HepG2 (cell line): ENCODE results near the gene TXNL4A. TPM values are rescaled to one million over a fixed set of nuclear protein-coding genes. Genes with fewer than 3 reads are reported as not detected.

ENCODE experiments used
- ATAC-seq: fragments of 200-7000 bp; cut with Tn5 transposase; 3 replicates; pipeline ENCODE4 v1.9.1; 2020; ENCODE audit warnings: mild to moderate bottlenecking, moderate library complexity
- BruUV-seq: library from RNA; stranded (reverse); fragments of 400-500 nt; replicated peaks from 2 replicates; lab custom pipeline; 2021; lab: Mats Ljungman, UMichigan
- CTCF ChIA-PET: fragments of 300-600 bp; formaldehyde crosslinking; extraction: SDS; loops from one replicate; lab custom pipeline; 2021; ENCODE audit warnings: low total read pairs, inconsistent platforms, low intra/inter-chr PET ratio; lab: Yijun Ruan, JAX
- POLR2A ChIA-PET: fragments of 350-600 bp; sonication (Branson Sonifier 250); formaldehyde crosslinking; loops from one replicate; lab custom pipeline; 2020; ENCODE audit warnings: antibody characterized with exemption, inconsistent platforms; lab: Yijun Ruan, JAX
- DNase-seq: peaks from one replicate; pipeline ENCODE4 v3.0.0-alpha.2; 2015; ENCODE audit warnings: low spot score
- FAIRE-seq: peaks from 3 replicates; lab custom pipeline; 2011; peaks lifted over from hg19 to GRCh38; lab: Jason Lieb, UNC
- H2AFZ ChIP-seq: one replicate; pipeline ENCODE4 v1.6.1; 2011; ENCODE audit warnings: low read length, inconsistent platforms
- H3K27ac ChIP-seq: fragments of 300-600 bp; 3 replicates; pipeline ENCODE4 v1.8.0; 2011; ENCODE audit warnings: mixed run types, mild to moderate bottlenecking, mixed read lengths, low read length, inconsistent platforms; ENCODE audit not compliant: insufficient read depth; ENCODE audit errors: extremely low read length
- H3K27me3 ChIP-seq, 2 experiments: fragments of 200-600 bp in 1 of 2; 2 replicates in 1 of 2; 3 replicates in 1 of 2; pipeline versions ENCODE4 v1.6.0 to v1.8.0; 2011; ENCODE audit warnings: low read length in 2 of 2, mild to moderate bottlenecking in 2 of 2, moderate library complexity in 2 of 2, inconsistent platforms in 1 of 2; ENCODE audit not compliant: insufficient read depth in 2 of 2, control insufficient read depth in 1 of 2
- H3K36me3 ChIP-seq, 2 experiments: fragments of 200-600 bp in 1 of 2; replicated peaks in 1 of 2; 2 replicates in 1 of 2; 3 replicates in 1 of 2; pipeline versions ENCODE4 v1.5.1 to v1.8.0; 2011; ENCODE audit warnings: low read length in 2 of 2, inconsistent platforms in 1 of 2; ENCODE audit not compliant: insufficient read depth in 2 of 2, control insufficient read depth in 1 of 2
- H3K4me1 ChIP-seq: 2 replicates; pipeline ENCODE4 v1.5.1; 2012; ENCODE audit warnings: low read length, inconsistent platforms; ENCODE audit not compliant: insufficient read depth
- H3K4me2 ChIP-seq: 2 replicates; pipeline ENCODE4 v1.6.0; 2011; ENCODE audit warnings: low read depth, low read length, inconsistent platforms
- H3K4me3 ChIP-seq, 3 experiments: fragments of 200-600 bp in 1 of 3; sonication (generic), shearing (Covaris generic) in 1 of 3; replicated peaks in 1 of 3; 2 replicates each; pipeline ENCODE4 v1.5.1; 2011 to 2016; ENCODE audit warnings: low read length in 3 of 3, inconsistent platforms in 2 of 3, low read depth in 2 of 3, mild to moderate bottlenecking in 2 of 3, control low read depth in 1 of 3, mixed read lengths in 1 of 3; ENCODE audit not compliant: insufficient read depth in 1 of 3
- H3K79me2 ChIP-seq: one replicate; pipeline ENCODE4 v1.6.1; 2011; ENCODE audit warnings: low read length, inconsistent platforms; ENCODE audit not compliant: insufficient read depth
- H3K9ac ChIP-seq: 2 replicates; pipeline ENCODE4 v1.6.0; 2011; ENCODE audit warnings: mild to moderate bottlenecking, low read depth, low read length, inconsistent platforms; ENCODE audit not compliant: insufficient read depth
- H3K9me3 ChIP-seq: 2 replicates; pipeline ENCODE4 v1.5.1; 2012; ENCODE audit warnings: mild to moderate bottlenecking, low read length
- H4K20me1 ChIP-seq: 2 replicates; pipeline ENCODE4 v1.6.0; 2011; ENCODE audit warnings: inconsistent platforms, mild to moderate bottlenecking, low read length, moderate library complexity; ENCODE audit not compliant: insufficient read depth
- YY1 ChIP-seq: IDR thresholded peaks from 2 replicates; pipeline ENCODE4 v1.6.1; 2011; ENCODE audit warnings: low read length, low read depth, moderate library complexity, mild to moderate bottlenecking; ENCODE audit not compliant: insufficient read depth, insufficient replicate concordance
- ZNF687 ChIP-seq: sonication (generic); formaldehyde crosslinking; IDR thresholded peaks from 2 replicates; pipeline ENCODE4 v1.5.1; 2020; ENCODE audit warnings: mild to moderate bottlenecking, missing genetic modification reagents, moderate library complexity
- ZNF780A ChIP-seq: sonication (generic); formaldehyde crosslinking; IDR thresholded peaks from 2 replicates; pipeline ENCODE4 v1.8.0; 2022; ENCODE audit warnings: mild to moderate bottlenecking, missing genetic modification reagents, moderate library complexity
- WGBS: methylation state at CpG from one replicate; pipeline ENCODE4 v1.1.6; 2017; ENCODE audit warnings: low lambda C conversion rate; 5-methylcytosine and 5-hydroxymethylcytosine counted together
- in situ Hi-C: cut with HindIII; loops from 2 replicates; pipeline ENCODE4 v1.10.0; 2017; ENCODE audit warnings: low pct_unique_long_range_greater_than_20kb; ENCODE audit not compliant: extremely low pct_ligation_motif_present
- intact Hi-C: fragments of 100-400 bp; cut with micrococcal nuclease; formaldehyde crosslinking; loops from one replicate; pipeline ENCODE4 v1.10.0; 2022; ENCODE audit not compliant: unreplicated experiment
- polyA plus RNA-seq, 8 experiments: library from polyadenylated mRNA; depleted of rRNA in 3 of 8; stranded (reverse) in 7 of 8; unstranded in 1 of 8; fragments of >200 nt; fragmentation: Illumina TruSeq in 4 of 8; extraction: Trizol in 4 of 8; gene quantifications; 2 replicates each; pipeline versions ENCODE4 v1.2.1 to v1.2.3, GENCODE V29; 2011 to 2016; ENCODE audit warnings: low read depth in 4 of 8, missing spikeins in 1 of 8, mixed read lengths in 1 of 8; ENCODE audit not compliant: insufficient read depth in 1 of 8
- total RNA-seq, 5 experiments: library from RNA; depleted of rRNA; stranded (reverse); fragments of >200 nt; fragmentation: Illumina TruSeq; extraction: Trizol; gene quantifications; 2 replicates each; pipeline ENCODE4 v1.2.3, GENCODE V29; 2016; ENCODE audit warnings: low read depth in 1 of 5

Gene TXNL4A
- total and polyA plus RNA-seq, 2 of the 13 experiments (the other 11 are each of a cell fraction or from before 2014, with no cell fraction given), result 172 to 202 TPM

DNA sequence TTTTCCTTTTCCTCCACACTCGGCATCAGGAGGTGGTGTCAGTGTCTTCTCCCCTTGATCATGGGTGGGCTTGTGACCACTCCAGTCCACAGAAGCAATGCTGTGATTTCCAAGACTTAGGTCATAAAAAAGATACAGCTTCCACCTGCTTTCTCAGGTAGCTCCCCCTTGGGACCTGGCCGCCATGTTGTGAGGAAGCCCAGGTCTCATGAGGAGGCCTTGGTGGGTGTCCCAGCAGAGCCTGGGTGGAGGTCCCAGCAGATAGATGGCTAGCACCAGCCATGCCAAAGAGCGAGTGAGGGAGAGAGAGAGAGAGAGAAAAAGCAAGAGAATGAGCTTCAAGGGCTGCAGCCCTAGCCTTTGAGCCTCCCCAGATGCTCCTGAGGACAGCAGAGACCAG, 52.9 kb downstream of the TXNL4A start:
- 100% methylated on average over 2 of the region's 3 CpGs for WGBS
- 0 out of 2 replicates have a peak overlapping the region, but pooled peaks have one; percentile 3 for H3K9ac ChIP-seq
- peaks cover 61% of the 10 kb centered on the region for H3K4me1 ChIP-seq
- H3K27ac ChIP-seq, result peak overlapping the region; percentile 88
- BruUV-seq, result no TSS peak
- DNase-seq, result no peak
- peaks cover 0 to 6% of the 10 kb centered on the region in 2 experiments; a peak in 2 of 5 replicates for H3K36me3 ChIP-seq
- POLR2A ChIA-PET, result interaction anchor here (0.8 to 3.0 kb wide), 12 partner anchors 12 to 312 kb away, joined by 3 to 45 read pairs (median 6); partner anchors contain the start of genes ADNP2, HSBP1L1, PARD6G and SLC66A2
- peak overlapping the region; percentile 74 for H3K4me2 ChIP-seq
- in situ Hi-C loops, result loop anchor here (10.0 kb wide), 1 partner anchor 169 kb away; the partner anchor contains the start of gene ADNP2
- TF ChIP-seq ZNF780A (CRISPR knock-in tag) (no peak), ZNF687 (CRISPR knock-in tag) (peak; percentile 47; the same call in 1 of the 2 replicates), YY1 (peak; percentile 57)
- TF ChIP-seq, all 625 proteins: peak for 2
- no peak for FAIRE-seq
- H3K9me3 ChIP-seq, result peaks cover 6% of the 10 kb centered on the region; the same call in 1 of the 2 replicates
- peaks cover 15% of the 10 kb centered on the region for H4K20me1 ChIP-seq
- H3K79me2 ChIP-seq, result peaks cover 86% of the 10 kb centered on the region
- CTCF ChIA-PET, result interaction anchor here (1.8 to 2.8 kb wide), 2 partner anchors 29 to 53 kb away, joined by 8 to 23 read pairs; partner anchors contain the start of genes HSBP1L1 and TXNL4A
- H2AFZ ChIP-seq, result no peak overlapping the region
- H3K4me3 ChIP-seq, result no peak overlapping the region; a peak in 1 of 6 replicates
- no peaks in the 10 kb centered on the region for H3K27me3 ChIP-seq
- no peak for ATAC-seq
- intact Hi-C loops, result loop anchor here (2.0 kb wide), 2 partner anchors 169 to 219 kb away; no protein-coding TSS in a partner anchor
